ENCODE results near the gene GATA3.

The GATA3 gene

GRCh38 chr10:8035006-8035640, 19.4 kb upstream of the GATA3 start:
- peak overlapping the region; percentile 2 for H3K27ac Mint-ChIP-seq
- peaks cover 26% of the 10 kb centered on the region for H3K4me1 Mint-ChIP-seq (ENCODE audit: low read depth)
- H3K4me3 Mint-ChIP-seq = peak overlapping the region; percentile 74
- H3K27me3 Mint-ChIP-seq = peaks cover 47% of the 10 kb centered on the region
- H3K9me3 Mint-ChIP-seq (ENCODE audit: low read depth) = peaks cover 7% of the 10 kb centered on the region
- H3K36me3 Mint-ChIP-seq = peaks cover 11% of the 10 kb centered on the region

- Mint-ChIP-seq H3K27ac (peak overlapping the region; percentile 2), H3K4me1 (ENCODE audit: low read depth) (peaks cover 26% of the 10 kb centered on the region), H3K27me3 (peaks cover 53% of the 10 kb centered on the region), H3K4me3 (peak overlapping the region; percentile 74), H3K36me3 (peaks cover 11% of the 10 kb centered on the region), H3K9me3 (ENCODE audit: low read depth) (peaks cover 7% of the 10 kb centered on the region)
Measured at GRCh38 chr10:8035641-8036470, 18.6 kb upstream of the GATA3 start.

- Mint-ChIP-seq H3K27ac (no peak overlapping the region), H3K36me3 (peaks cover 9% of the 10 kb centered on the region), H3K27me3 (peaks cover 54% of the 10 kb centered on the region), H3K4me1 (ENCODE audit: low read depth) (peaks cover 29% of the 10 kb centered on the region), H3K4me3 (peak overlapping the region; percentile 38), H3K9me3 (ENCODE audit: low read depth) (peaks cover 7% of the 10 kb centered on the region)
Measured at GRCh38 chr10:8036506-8037198, 17.8 kb upstream of the GATA3 start.

- H3K27me3 Mint-ChIP-seq = peaks cover 56% of the 10 kb centered on the region
- no peak overlapping the region for H3K27ac Mint-ChIP-seq
- H3K36me3 Mint-ChIP-seq = peaks cover 7% of the 10 kb centered on the region
- peak overlapping the region; percentile 51 for H3K4me3 Mint-ChIP-seq
- H3K4me1 Mint-ChIP-seq (ENCODE audit: low read depth) = peaks cover 34% of the 10 kb centered on the region
- peaks cover 7% of the 10 kb centered on the region for H3K9me3 Mint-ChIP-seq (ENCODE audit: low read depth)
Measured at GRCh38 chr10:8037199-8037801, 17.2 kb upstream of the GATA3 start.

- H3K4me3 Mint-ChIP-seq = peak overlapping the region; percentile 27
- peaks cover 5% of the 10 kb centered on the region for H3K36me3 Mint-ChIP-seq
- no peak overlapping the region for H3K27ac Mint-ChIP-seq
- peaks cover 61% of the 10 kb centered on the region for H3K27me3 Mint-ChIP-seq
- H3K9me3 Mint-ChIP-seq (ENCODE audit: low read depth) = peaks cover 7% of the 10 kb centered on the region
- peaks cover 43% of the 10 kb centered on the region for H3K4me1 Mint-ChIP-seq (ENCODE audit: low read depth)
Measured at GRCh38 chr10:8037941-8038894, 16.3 kb upstream of the GATA3 start.

GRCh38 chr10:8039321-8039881, 15.1 kb upstream of the GATA3 start:
- H3K27ac Mint-ChIP-seq = no peak overlapping the region
- H3K4me3 Mint-ChIP-seq = no peak overlapping the region
- peaks cover 50% of the 10 kb centered on the region for H3K4me1 Mint-ChIP-seq (ENCODE audit: low read depth)
- H3K27me3 Mint-ChIP-seq = peaks cover 64% of the 10 kb centered on the region
- H3K36me3 Mint-ChIP-seq = peaks cover 5% of the 10 kb centered on the region
- H3K9me3 Mint-ChIP-seq (ENCODE audit: low read depth) = peaks cover 7% of the 10 kb centered on the region

- H3K9me3 Mint-ChIP-seq (ENCODE audit: low read depth) = peaks cover 7% of the 10 kb centered on the region
- H3K36me3 Mint-ChIP-seq = peaks cover 3% of the 10 kb centered on the region
- H3K27ac Mint-ChIP-seq = no peak overlapping the region
- H3K4me3 Mint-ChIP-seq = no peak overlapping the region
- H3K4me1 Mint-ChIP-seq (ENCODE audit: low read depth) = peaks cover 54% of the 10 kb centered on the region
- peaks cover 69% of the 10 kb centered on the region for H3K27me3 Mint-ChIP-seq
Measured at GRCh38 chr10:8040651-8041050, 13.8 kb upstream of the GATA3 start.

- Mint-ChIP-seq H3K27me3 (peaks cover 75% of the 10 kb centered on the region), H3K27ac (no peak overlapping the region), H3K4me1 (ENCODE audit: low read depth) (peaks cover 62% of the 10 kb centered on the region), H3K36me3 (peaks cover 3% of the 10 kb centered on the region), H3K4me3 (no peak overlapping the region), H3K9me3 (ENCODE audit: low read depth) (peaks cover 7% of the 10 kb centered on the region)
Measured at GRCh38 chr10:8041284-8041991, 13.1 kb upstream of the GATA3 start.

GRCh38 chr10:8041992-8042720, 12.3 kb upstream of the GATA3 start:
- H3K36me3 Mint-ChIP-seq = peaks cover 3% of the 10 kb centered on the region
- peak overlapping the region; percentile 53 for H3K4me3 Mint-ChIP-seq
- peaks cover 80% of the 10 kb centered on the region for H3K27me3 Mint-ChIP-seq
- H3K27ac Mint-ChIP-seq = no peak overlapping the region
- peaks cover 7% of the 10 kb centered on the region for H3K9me3 Mint-ChIP-seq (ENCODE audit: low read depth)
- peaks cover 67% of the 10 kb centered on the region for H3K4me1 Mint-ChIP-seq (ENCODE audit: low read depth)

- peak overlapping the region; percentile 53 for H3K4me3 Mint-ChIP-seq
- peaks cover 68% of the 10 kb centered on the region for H3K4me1 Mint-ChIP-seq (ENCODE audit: low read depth)
- H3K9me3 Mint-ChIP-seq (ENCODE audit: low read depth) = peaks cover 7% of the 10 kb centered on the region
- H3K36me3 Mint-ChIP-seq = peaks cover 2% of the 10 kb centered on the region
- H3K27ac Mint-ChIP-seq = no peak overlapping the region
- H3K27me3 Mint-ChIP-seq = peaks cover 81% of the 10 kb centered on the region
Measured at GRCh38 chr10:8042721-8043568, 11.5 kb upstream of the GATA3 start.

- Mint-ChIP-seq H3K27me3 (peaks cover 74% of the 10 kb centered on the region), H3K4me1 (ENCODE audit: low read depth) (peaks cover 63% of the 10 kb centered on the region), H3K9me3 (ENCODE audit: low read depth) (peaks cover 1% of the 10 kb centered on the region), H3K27ac (no peak overlapping the region), H3K4me3 (peak overlapping the region; percentile 56), H3K36me3 (no peaks in the 10 kb centered on the region)
Measured at GRCh38 chr10:8043569-8044306, 10.8 kb upstream of the GATA3 start.
